IMR-90 (cell line): ENCODE results near the gene LRRC4C. TPM values are rescaled to one million over a fixed set of nuclear protein-coding genes. Genes with fewer than 3 reads are reported as not detected.

Experiments used
- ATAC-seq: fragments of 200-7000 bp; cut with Tn5 transposase; 2 replicates; pipeline ENCODE4 v1.9.1; 2020; ENCODE audit warnings: low read depth, mild to moderate bottlenecking, moderate library complexity
- BruUV-seq: library from RNA; stranded (reverse); fragments of 400-500 nt; replicated peaks from 2 replicates; lab custom pipeline; 2021; lab: Mats Ljungman, UMichigan
- CTCF ChIA-PET: fragments of 300-600 bp; formaldehyde crosslinking; extraction: SDS; loops from one replicate; lab custom pipeline; 2021; ENCODE audit warnings: antibody characterized with exemption; lab: Yijun Ruan, JAX
- POLR2A ChIA-PET: fragments of 300-600 bp; sonication (Branson Sonifier 250); formaldehyde crosslinking; loops from one replicate; lab custom pipeline; 2022; ENCODE audit warnings: antibody characterized with exemption; ENCODE audit not compliant: unreplicated experiment; lab: Charles Lee
- DNase-seq: peaks from one replicate; pipeline ENCODE4 v3.0.0; 2013
- H2AFZ ChIP-seq: replicated peaks from 2 replicates; pipeline ENCODE3; 2013; ENCODE audit warnings: low read length, mild to moderate bottlenecking; ENCODE audit not compliant: poor library complexity
- H2AK5ac ChIP-seq: 2 replicates; pipeline ENCODE4 v1.6.1; 2013; ENCODE audit warnings: low read depth, low read length, inconsistent platforms
- H2AK9ac ChIP-seq: replicated peaks from 2 replicates; pipeline ENCODE3; 2013; ENCODE audit warnings: mild to moderate bottlenecking, low read depth, low read length, moderate library complexity; ENCODE audit not compliant: poor library complexity
- H2BK120ac ChIP-seq: 2 replicates; pipeline ENCODE4 v1.6.1; 2013; ENCODE audit warnings: low read depth, low read length, inconsistent platforms
- H2BK15ac ChIP-seq: 3 replicates; pipeline ENCODE4 v1.6.1; 2013; ENCODE audit warnings: low read depth, low read length, inconsistent platforms
- H2BK20ac ChIP-seq: 2 replicates; pipeline ENCODE4 v1.6.1; 2013; ENCODE audit warnings: low read depth, mild to moderate bottlenecking, inconsistent platforms, low read length, moderate library complexity
- H2BK5ac ChIP-seq: 2 replicates; pipeline ENCODE4 v1.6.1; 2013; ENCODE audit warnings: mild to moderate bottlenecking, low read depth, low read length, inconsistent platforms; ENCODE audit not compliant: poor library complexity, severe bottlenecking
- H3K14ac ChIP-seq: replicated peaks from 2 replicates; pipeline ENCODE4 v1.6.1; 2013; ENCODE audit warnings: low read depth, low read length, inconsistent platforms
- H3K18ac ChIP-seq: 2 replicates; pipeline ENCODE4 v1.6.1; 2013; ENCODE audit warnings: low read depth, low read length, control low read depth
- H3K23ac ChIP-seq: 2 replicates; pipeline ENCODE4 v1.6.1; 2013; ENCODE audit warnings: low read depth, low read length, inconsistent platforms
- H3K27ac ChIP-seq: 2 replicates; pipeline ENCODE4 v1.5.1; 2013; ENCODE audit warnings: mild to moderate bottlenecking, control low read depth, low read length; ENCODE audit not compliant: insufficient read depth
- H3K27me3 ChIP-seq: 2 replicates; pipeline ENCODE4 v1.6.1; 2013; ENCODE audit warnings: low read length; ENCODE audit not compliant: control insufficient read depth, insufficient read depth
- H3K36me3 ChIP-seq: 2 replicates; pipeline ENCODE4 v1.6.1; 2013; ENCODE audit warnings: low read length, mixed read lengths; ENCODE audit not compliant: control insufficient read depth, insufficient read depth
- H3K4ac ChIP-seq: 2 replicates; pipeline ENCODE4 v1.6.1; 2013; ENCODE audit warnings: low read depth, low read length, inconsistent platforms
- H3K4me1 ChIP-seq: 2 replicates; pipeline ENCODE4 v1.6.1; 2013; ENCODE audit warnings: low read length, mixed read lengths; ENCODE audit not compliant: control insufficient read depth, insufficient read depth
- H3K4me2 ChIP-seq: 2 replicates; pipeline ENCODE4 v1.6.1; 2013; ENCODE audit warnings: low read depth, mild to moderate bottlenecking, control low read depth, low read length, moderate library complexity
- H3K4me3 ChIP-seq: 2 replicates; pipeline ENCODE4 v1.5.1; 2013; ENCODE audit warnings: low read depth, mild to moderate bottlenecking, control low read depth, low read length, moderate library complexity; ENCODE audit not compliant: insufficient read depth
- H3K56ac ChIP-seq: 2 replicates; pipeline ENCODE4 v1.6.1; 2013; ENCODE audit warnings: low read length, inconsistent platforms; ENCODE audit not compliant: insufficient read depth; ENCODE audit errors: extremely low read depth
- H3K79me1 ChIP-seq, 2 experiments: 2 replicates each; pipeline ENCODE4 v1.6.1; 2013; ENCODE audit warnings: low read length in 2 of 2, inconsistent platforms in 1 of 2, low read depth in 1 of 2
- H3K9ac ChIP-seq: 2 replicates; pipeline ENCODE4 v1.6.1; 2013; ENCODE audit warnings: low read depth, low read length, control low read depth
- H3K9me1 ChIP-seq: 2 replicates; pipeline ENCODE4 v1.6.1; 2013; ENCODE audit warnings: low read length, inconsistent platforms; ENCODE audit not compliant: insufficient read depth
- H3K9me3 ChIP-seq: 2 replicates; pipeline ENCODE4 v1.6.1; 2013; ENCODE audit warnings: low read length; ENCODE audit not compliant: control insufficient read depth, insufficient read depth
- H4K20me1 ChIP-seq: 2 replicates; pipeline ENCODE4 v1.6.1; 2013; ENCODE audit warnings: low read length, inconsistent platforms; ENCODE audit not compliant: insufficient read depth
- H4K5ac ChIP-seq: 2 replicates; pipeline ENCODE4 v1.6.1; 2013; ENCODE audit warnings: mild to moderate bottlenecking, low read depth, low read length, control low read depth
- H4K8ac ChIP-seq, 2 experiments: 2 replicates each; pipeline ENCODE4 v1.6.1; 2013; ENCODE audit warnings: low read depth in 2 of 2, low read length in 2 of 2, control low read depth in 1 of 2, inconsistent platforms in 1 of 2
- H4K91ac ChIP-seq: 2 replicates; pipeline ENCODE4 v1.6.1; 2013; ENCODE audit warnings: low read depth, low read length, inconsistent platforms; ENCODE audit not compliant: insufficient read depth
- MXI1 ChIP-seq: IDR thresholded peaks from 2 replicates; pipeline ENCODE4 v1.6.1; 2012; ENCODE audit warnings: low read depth, mild to moderate bottlenecking, low read length, moderate library complexity, borderline replicate concordance
- POLR2A ChIP-seq: IDR thresholded peaks from 2 replicates; pipeline ENCODE4 v1.6.1; 2012; ENCODE audit warnings: mild to moderate bottlenecking, low read depth, low read length
- RAD21 ChIP-seq: IDR thresholded peaks from 2 replicates; pipeline ENCODE4 v1.6.1; 2012; ENCODE audit warnings: low read length, improper control_type of control experiment
- SMC3 ChIP-seq: fragments of 150-350 bp; IDR thresholded peaks from 2 replicates; pipeline ENCODE4 v1.6.1; 2016; ENCODE audit warnings: low read depth, mild to moderate bottlenecking, antibody characterized with exemption, low read length, moderate library complexity
- WGBS, 2 experiments: methylation state at CpG; one replicate each; pipeline versions ENCODE4 v1.1.5 to v1.1.7; 2013; ENCODE audit warnings: missing lambda C conversion rate in 2 of 2; ENCODE audit not compliant: insufficient read length in 1 of 2; ENCODE audit errors: extremely low coverage in 2 of 2; 5-methylcytosine and 5-hydroxymethylcytosine counted together
- dilution Hi-C: fragments of 300-500 bp; cut with HindIII; formaldehyde crosslinking; loops from one replicate; pipeline ENCODE4 v1.14.3; 2018; ENCODE audit warnings: low sequenced_read_pairs; ENCODE audit not compliant: unreplicated experiment
- in situ Hi-C: fragments of 300-500 bp; cut with MboI; formaldehyde crosslinking; loops from 3 replicates; pipeline ENCODE4 v1.14.3; 2019; ENCODE audit warnings: low sequenced_read_pairs, inconsistent platforms, mixed read lengths
- intact Hi-C: fragments of 100-400 bp; cut with micrococcal nuclease; formaldehyde crosslinking; loops from 2 replicates; pipeline ENCODE4 v1.10.0; 2022
- polyA plus RNA-seq, 3 experiments: library from polyadenylated mRNA; depleted of rRNA; stranded (reverse); fragments of >200 nt; gene quantifications; 2 replicates each; pipeline ENCODE4 v1.2.3, GENCODE V29; 2012; ENCODE audit warnings: low replicate concordance in 1 of 3
- total RNA-seq: library from RNA; depleted of rRNA; stranded (reverse); fragments of >200 nt; gene quantifications from 2 replicates; pipeline ENCODE4 v1.2.3, GENCODE V29; 2012
- TF ChIP-seq, protein P1 (sequence below): conservative IDR thresholded peaks from 2 replicates; pipeline ENCODE4 v1.5.1; 2012; ENCODE audit warnings: mild to moderate bottlenecking, low read depth, low read length, improper control_type of control experiment

Gene LRRC4C
- total and polyA plus RNA-seq, 2 of the 4 experiments (the other 2 are of a cell fraction): under 0.01 to 0.03 TPM

DNA sequence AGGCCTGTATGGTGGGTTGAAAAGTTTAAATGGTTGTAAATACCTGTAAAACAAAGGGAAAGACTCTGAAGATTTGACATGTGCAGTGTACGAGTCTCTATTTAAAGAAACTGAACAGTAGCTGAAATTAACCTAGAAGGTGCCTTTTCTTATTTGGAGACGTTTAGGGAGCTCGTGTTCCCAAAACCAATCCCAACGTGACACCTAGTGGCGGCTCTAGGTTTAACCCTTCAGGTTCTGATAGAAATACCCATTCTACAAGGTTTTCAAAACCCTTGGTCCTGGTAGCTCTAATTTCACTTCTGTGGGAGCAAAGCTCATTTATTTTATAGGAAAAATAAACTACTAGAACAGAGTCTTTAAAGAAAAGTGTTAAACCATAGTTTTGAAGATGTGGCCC, 258.3 kb downstream of the LRRC4C start:
- Histone ChIP-seq H2BK5ac (no peak overlapping the region), H3K18ac (no peak overlapping the region), H4K5ac (no peak overlapping the region), H3K9ac (no peak overlapping the region), H3K4ac (no peak overlapping the region), H3K23ac (no peak overlapping the region), H3K4me2 (no peak overlapping the region), H4K91ac (no peak overlapping the region), H2BK15ac (no peak overlapping the region), H2AFZ (no peak overlapping the region), H2BK120ac (no peak overlapping the region), H3K27me3 (no peaks in the 10 kb centered on the region), H3K27ac (no peak overlapping the region), H2BK20ac (no peak overlapping the region), H4K20me1 (no peaks in the 10 kb centered on the region), H4K8ac (no peak overlapping the region), H3K79me1 (no peaks in the 10 kb centered on the region), H3K9me1 (no peaks in the 10 kb centered on the region), H3K9me3 (peaks cover 2% of the 10 kb centered on the region; the same call in 1 of the 2 replicates), H3K4me3 (no peak overlapping the region), H3K4me1 (no peaks in the 10 kb centered on the region), H3K56ac (no peak overlapping the region), H3K36me3 (no peaks in the 10 kb centered on the region), H2AK5ac (no peak overlapping the region), H3K14ac (no peak overlapping the region), H2AK9ac (no peak overlapping the region)
- WGBS, 2 experiments: no CpG with 5 or more reads among the region's 5 CpGs
- ChIA-PET CTCF (interaction anchor here (1.0 kb wide), 1 partner anchor 894 kb away, joined by 5 read pairs; no protein-coding TSS in a partner anchor), POLR2A (no interaction called here)
- no TSS peak for BruUV-seq
- dilution Hi-C loops (no loop called here), in situ Hi-C loops (loop anchor here (25.0 kb wide), 1 partner anchor 889 kb away; no protein-coding TSS in a partner anchor), intact Hi-C loops (loop anchor here (1.0 kb wide), 1 partner anchor 894 kb away; no protein-coding TSS in a partner anchor)
- ATAC-seq: no peak
- peak; percentile 0 for DNase-seq
- TF ChIP-seq, protein P1, sequence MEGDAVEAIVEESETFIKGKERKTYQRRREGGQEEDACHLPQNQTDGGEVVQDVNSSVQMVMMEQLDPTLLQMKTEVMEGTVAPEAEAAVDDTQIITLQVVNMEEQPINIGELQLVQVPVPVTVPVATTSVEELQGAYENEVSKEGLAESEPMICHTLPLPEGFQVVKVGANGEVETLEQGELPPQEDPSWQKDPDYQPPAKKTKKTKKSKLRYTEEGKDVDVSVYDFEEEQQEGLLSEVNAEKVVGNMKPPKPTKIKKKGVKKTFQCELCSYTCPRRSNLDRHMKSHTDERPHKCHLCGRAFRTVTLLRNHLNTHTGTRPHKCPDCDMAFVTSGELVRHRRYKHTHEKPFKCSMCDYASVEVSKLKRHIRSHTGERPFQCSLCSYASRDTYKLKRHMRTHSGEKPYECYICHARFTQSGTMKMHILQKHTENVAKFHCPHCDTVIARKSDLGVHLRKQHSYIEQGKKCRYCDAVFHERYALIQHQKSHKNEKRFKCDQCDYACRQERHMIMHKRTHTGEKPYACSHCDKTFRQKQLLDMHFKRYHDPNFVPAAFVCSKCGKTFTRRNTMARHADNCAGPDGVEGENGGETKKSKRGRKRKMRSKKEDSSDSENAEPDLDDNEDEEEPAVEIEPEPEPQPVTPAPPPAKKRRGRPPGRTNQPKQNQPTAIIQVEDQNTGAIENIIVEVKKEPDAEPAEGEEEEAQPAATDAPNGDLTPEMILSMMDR: peak; percentile 39
- TF ChIP-seq SMC3: no peak; the same call in 1 of the 2 replicates
- no peak for TF ChIP-seq POLR2A
- TF ChIP-seq RAD21: peak; percentile 51
- TF ChIP-seq MXI1: no peak
